HG02943 (cell line): Measurements from ENCODE around the gene MSMB.
"Not testable (repeated sequence)": the region's sequence is repeated elsewhere in the genome, so short reads cannot be mapped to it uniquely, and the experiment has no call there.

Source experiments
- ATAC-seq: cut with Tn5 transposase; IDR thresholded peaks from one replicate; pipeline ENCODE4 v1.9.1; 2021; ENCODE audit warnings: mild to moderate bottlenecking, low read depth, moderate library complexity; ENCODE audit not compliant: unreplicated experiment

MSMB gene

DNA sequence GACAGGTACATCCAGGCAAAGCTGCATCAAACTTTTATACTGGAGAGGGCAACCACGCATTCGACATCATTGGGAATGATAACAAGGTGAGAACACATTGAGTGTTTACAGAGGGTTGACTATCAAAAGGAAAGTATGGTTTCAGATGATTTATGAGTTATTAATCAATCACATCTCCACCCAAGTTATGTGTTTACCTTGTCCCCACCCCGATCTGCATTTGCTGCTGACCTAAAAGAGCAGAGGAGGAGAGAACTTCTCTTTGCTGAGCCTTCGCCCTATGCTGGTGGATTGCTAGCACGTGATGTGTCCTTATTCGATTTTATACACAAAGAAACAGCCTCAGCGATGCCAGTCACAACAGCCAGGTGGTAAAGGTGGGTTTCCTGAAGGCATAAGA is at the start of gene MSMB:
TSS of gene MSMB (minus strand) at position 9 of the 400 bp plus-strand sequence. CDS start 32 bp downstream, outside the sequence.
- ATAC-seq = no peak

GRCh38 chr10:46094931-46095750 is 49.1 kb upstream of the MSMB start:
- ATAC-seq = no peak

- ATAC-seq = no peak
Measured at GRCh38 chr10:46094197-46094500, 48.1 kb upstream of the MSMB start.

GRCh38 chr10:46093316-46094196 is 47.5 kb upstream of the MSMB start:
- ATAC-seq = not testable (repeated sequence)

DNA sequence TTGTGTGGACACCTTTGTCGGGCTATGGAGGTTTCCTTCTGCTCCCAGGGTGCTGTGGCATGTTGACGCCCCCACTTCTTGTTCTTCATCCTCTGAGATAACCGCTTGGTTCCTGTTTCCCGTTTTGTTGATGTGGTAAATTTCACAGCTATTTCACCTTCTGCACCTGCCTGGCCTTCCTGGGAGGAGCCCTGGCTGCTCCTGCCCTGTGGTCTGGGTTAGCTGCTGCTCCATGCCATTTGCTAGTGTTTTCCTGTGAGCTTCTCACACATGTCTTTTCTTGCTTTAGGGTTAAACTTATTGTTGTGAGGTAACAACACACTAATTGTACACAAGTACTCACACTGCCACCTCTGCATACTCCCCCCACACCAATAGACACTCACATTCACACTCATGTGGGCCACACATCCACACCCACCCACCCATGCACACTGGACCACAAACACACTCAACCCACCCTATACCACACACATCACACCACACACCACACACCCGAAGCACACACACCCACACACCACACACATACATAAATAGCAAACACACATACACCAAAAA is 46.5 kb upstream of the MSMB start:
- ATAC-seq = no peak

GRCh38 chr10:46091828-46092523 is 45.9 kb upstream of the MSMB start:
- ATAC-seq = no peak

GRCh38 chr10:46091080-46091827 is 45.2 kb upstream of the MSMB start:
- no peak for ATAC-seq

DNA sequence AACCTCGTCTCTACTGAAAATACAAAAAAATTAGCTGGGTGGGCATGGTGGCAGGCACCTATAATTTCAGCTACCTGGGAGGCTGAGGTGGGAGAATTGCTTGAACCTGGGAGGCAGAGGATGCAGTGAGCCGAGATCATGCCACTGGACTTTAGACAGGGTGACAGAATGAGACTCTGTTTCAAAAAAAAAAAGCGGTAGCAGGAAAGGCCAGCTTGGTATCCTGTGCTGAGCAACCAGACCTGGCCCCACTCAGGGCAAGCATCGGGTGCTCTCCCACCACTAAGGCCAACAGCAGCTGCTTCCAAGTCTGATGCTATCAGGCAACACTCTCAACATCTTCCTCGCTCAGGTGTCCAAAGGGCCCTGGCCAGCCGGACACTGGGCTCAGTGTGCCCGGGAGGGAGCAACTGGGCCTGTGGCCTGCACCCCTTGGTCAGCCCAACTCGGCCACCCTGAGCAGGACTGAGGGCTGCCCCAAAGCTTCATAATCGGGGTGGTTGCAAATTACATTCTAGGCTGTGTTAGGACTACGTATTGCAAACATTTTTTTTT is 44.3 kb upstream of the MSMB start:
- no peak for ATAC-seq

DNA sequence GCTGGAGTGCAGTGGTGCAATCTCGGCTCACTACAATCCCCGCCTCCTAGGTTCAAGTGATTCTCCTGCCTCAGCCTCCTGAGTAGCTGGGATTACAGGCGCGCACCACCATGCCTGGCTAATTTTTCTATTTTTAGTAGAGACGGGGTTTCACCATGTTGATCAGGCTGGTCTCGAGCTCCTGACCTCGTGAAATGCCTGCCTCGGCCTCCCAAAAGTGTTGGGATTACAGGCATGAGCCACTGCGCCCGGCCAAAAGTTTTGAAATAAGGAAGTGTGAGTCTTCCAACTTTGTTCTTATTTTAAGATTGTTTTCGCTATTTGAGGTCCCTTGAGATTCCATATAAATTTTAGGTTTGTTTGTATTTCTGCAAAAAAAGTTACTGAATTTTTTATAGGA is 41.3 kb upstream of the MSMB start:
- not testable (repeated sequence) for ATAC-seq

DNA sequence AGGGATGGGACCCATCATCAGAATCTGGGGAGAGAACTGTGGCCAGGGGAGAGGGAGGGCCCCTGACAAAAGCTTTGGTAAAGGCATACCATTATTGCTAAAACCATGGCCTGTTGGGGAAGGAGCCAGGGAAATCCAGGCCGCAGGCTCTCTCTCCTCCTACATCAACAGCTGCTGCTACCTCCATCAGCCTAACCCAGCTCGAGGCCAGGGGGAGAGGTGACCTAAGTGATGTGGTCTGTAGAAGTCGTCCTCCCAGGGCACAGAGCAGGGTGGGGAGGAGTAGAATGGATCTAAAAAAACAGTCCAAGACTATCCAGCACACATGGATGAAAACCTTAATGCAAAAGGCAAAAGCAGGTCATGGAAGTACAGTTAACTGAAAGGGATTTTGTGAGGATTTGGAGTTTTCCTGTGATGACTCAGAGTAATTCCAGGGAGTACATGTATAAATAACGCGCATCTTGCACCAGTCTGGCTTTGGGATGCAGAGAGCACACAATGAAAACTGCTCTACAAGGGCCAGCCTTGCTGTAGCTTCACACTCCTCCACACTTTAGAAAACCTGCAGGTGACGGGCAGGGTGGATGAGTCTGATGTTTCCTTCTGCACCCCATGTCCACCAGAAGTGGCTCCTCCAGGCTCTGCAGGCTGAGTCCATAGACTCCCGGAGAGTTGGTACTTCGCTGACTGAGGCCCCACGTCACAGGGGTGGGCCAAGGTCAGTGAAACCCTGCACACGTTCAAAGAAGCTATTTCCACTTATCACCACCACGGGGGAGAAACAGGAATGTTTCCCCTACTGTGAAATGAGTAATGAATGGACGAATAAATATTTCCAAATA is 38.5 kb upstream of the MSMB start:
- no peak for ATAC-seq

DNA sequence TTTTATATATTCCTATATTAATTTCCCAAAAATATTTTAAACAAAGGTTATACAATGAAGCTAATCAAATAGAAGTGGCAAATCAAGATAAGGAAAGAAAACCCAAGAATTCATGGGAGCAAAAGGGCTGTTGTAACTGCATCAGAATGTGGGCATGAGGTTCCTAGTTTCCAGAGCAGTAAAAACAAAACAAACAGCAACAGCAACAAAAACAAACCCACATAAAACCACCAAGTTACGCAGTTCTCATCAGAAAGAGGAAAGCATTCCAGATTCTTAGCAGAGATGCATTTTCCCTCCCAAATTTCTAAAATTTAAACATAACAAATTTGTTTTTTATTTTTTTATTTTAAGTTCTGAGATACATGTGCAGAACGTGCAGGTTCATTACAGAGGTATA is 34.8 kb upstream of the MSMB start:
- no peak for ATAC-seq

- ATAC-seq = no peak
Measured at GRCh38 chr10:46079831-46080585, 33.9 kb upstream of the MSMB start.

DNA sequence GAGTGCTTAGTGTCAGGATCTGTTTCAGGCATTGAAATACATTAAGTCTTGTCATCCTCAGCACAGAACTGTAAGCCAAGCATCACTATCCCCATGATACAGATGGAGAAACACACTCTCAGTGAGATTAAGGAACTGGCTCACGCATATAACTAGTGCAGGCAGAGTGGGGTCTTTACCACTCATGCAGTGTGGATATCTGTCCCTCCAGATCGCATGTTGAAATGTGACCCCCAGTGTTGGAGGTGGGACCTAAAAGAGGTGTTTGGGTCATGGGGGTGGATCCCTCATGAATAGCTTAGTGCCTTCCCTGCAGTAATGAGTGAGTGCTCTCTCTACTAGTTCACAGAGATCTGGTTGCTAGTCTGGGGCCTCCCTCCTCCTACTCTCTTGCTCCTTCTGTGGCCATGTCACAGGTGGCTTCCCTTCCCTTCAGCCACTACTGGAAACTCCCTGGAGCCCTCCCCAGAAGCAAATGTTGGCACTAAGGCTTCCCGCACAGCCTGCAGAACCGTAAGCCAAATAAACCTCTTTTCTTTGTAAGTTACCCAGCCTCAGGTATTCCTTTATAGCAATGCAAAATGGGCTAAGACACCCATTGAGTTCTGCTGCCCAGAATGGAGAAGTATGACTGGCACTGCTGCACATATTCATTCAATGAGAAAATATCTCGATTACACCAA is 31.8 kb upstream of the MSMB start:
- ATAC-seq = no peak

DNA sequence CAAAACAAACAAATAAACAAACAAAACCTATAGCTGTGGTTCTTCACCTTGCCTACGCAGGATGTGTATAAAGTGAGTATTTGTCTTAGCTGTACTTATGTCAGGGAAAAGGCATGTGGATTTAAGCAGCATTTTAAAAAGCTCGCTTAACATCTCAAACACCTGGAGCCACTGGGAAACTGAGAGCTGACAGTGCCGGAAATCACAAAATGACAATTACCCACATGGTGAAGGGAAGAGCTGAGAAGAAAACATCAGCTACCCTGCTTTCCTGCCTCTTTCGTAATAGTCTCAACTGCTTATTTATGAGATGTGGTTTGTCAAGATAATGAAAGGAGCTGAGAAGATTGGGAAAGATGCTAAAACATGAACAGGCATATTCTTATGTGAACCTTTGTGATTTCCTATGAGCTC is 31.1 kb upstream of the MSMB start:
- no peak for ATAC-seq

- no peak for ATAC-seq
Measured at GRCh38 chr10:46075869-46076268, 29.8 kb upstream of the MSMB start.

GRCh38 chr10:46074196-46074946 is 28.3 kb upstream of the MSMB start:
- ATAC-seq = no peak

DNA sequence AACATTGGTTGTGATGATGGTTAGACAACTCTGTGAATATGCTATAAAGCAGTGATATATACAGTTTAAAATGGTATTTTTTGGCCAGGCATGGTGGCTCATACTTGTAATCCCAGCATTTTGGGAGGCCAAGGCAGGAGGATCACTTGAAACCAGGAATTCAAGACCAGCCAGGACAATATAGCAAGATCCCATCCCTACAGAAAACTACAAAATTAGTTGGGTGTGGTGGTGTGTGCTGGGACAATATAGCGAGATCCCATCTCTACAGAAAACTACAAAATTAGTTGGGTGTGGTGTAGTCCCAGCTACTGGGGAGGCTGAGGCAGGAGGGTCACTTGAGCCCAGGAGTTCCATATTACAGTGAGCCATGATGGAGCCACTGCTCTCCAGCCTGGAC is 27.5 kb upstream of the MSMB start:
- no peak for ATAC-seq
